Loucy (cell line): Measurements from ENCODE around the gene CNOT2.

Experiments
- H2AFZ ChIP-seq: fragments of 200-600 bp; sonication (generic); 2 replicates; pipeline ENCODE4 v1.6.0; 2016; ENCODE audit warnings: antibody characterized with exemption, mild to moderate bottlenecking, low read length, moderate library complexity
- H3F3A ChIP-seq: fragments of 200-600 bp; 2 replicates; pipeline ENCODE4 v1.6.0; 2016; ENCODE audit warnings: antibody characterized with exemption, low read depth, mild to moderate bottlenecking
- H3K27me3 ChIP-seq: fragments of 200-600 bp; sonication (generic); 2 replicates; pipeline ENCODE4 v1.6.1; 2014; ENCODE audit warnings: low read length, mild to moderate bottlenecking; ENCODE audit not compliant: insufficient read depth, poor library complexity, severe bottlenecking
- H3K36me3 ChIP-seq: fragments of 200-600 bp; sonication (generic); 2 replicates; pipeline ENCODE4 v1.6.1; 2016; ENCODE audit warnings: low read length; ENCODE audit not compliant: insufficient read depth
- H3K4me1 ChIP-seq: fragments of 200-600 bp; sonication (generic); 2 replicates; pipeline ENCODE4 v1.5.1; 2014; ENCODE audit warnings: low read length, mild to moderate bottlenecking; ENCODE audit not compliant: insufficient read depth, poor library complexity, severe bottlenecking
- H3K4me2 ChIP-seq: fragments of 200-600 bp; sonication (generic); 2 replicates; pipeline ENCODE4 v1.6.0; 2014; ENCODE audit warnings: antibody characterized with exemption, low read length, low read depth, mild to moderate bottlenecking; ENCODE audit not compliant: poor library complexity, severe bottlenecking
- H3K4me3 ChIP-seq: fragments of 200-600 bp; sonication (generic); 2 replicates; pipeline ENCODE4 v1.5.1; 2014; ENCODE audit warnings: low read length, mild to moderate bottlenecking, mixed read lengths; ENCODE audit not compliant: poor library complexity, severe bottlenecking
- H3K79me2 ChIP-seq: fragments of 200-600 bp; sonication (generic); 2 replicates; pipeline ENCODE4 v1.6.1; 2014; ENCODE audit warnings: low read length; ENCODE audit not compliant: insufficient read depth
- H3K9ac ChIP-seq: fragments of 200-600 bp; sonication (generic); 2 replicates; pipeline ENCODE4 v1.6.0; 2014; ENCODE audit warnings: mild to moderate bottlenecking, low read depth, low read length, moderate library complexity; ENCODE audit not compliant: poor library complexity, severe bottlenecking
- H3K9me2 ChIP-seq: fragments of 200-600 bp; sonication (generic); replicated peaks from 2 replicates; pipeline ENCODE4 v1.6.1; 2016; ENCODE audit warnings: low read depth, low read length, mixed read lengths
- H3K9me3 ChIP-seq: fragments of 200-600 bp; sonication (generic); 2 replicates; pipeline ENCODE4 v1.6.1; 2014; ENCODE audit warnings: mild to moderate bottlenecking, antibody characterized with exemption, low read length, low read depth; ENCODE audit not compliant: insufficient read depth
- H4K20me1 ChIP-seq: fragments of 200-600 bp; sonication (generic); 2 replicates; pipeline ENCODE4 v1.6.0; 2014; ENCODE audit warnings: antibody characterized with exemption, low read length, mild to moderate bottlenecking; ENCODE audit not compliant: insufficient read depth, poor library complexity, severe bottlenecking
- CTCF ChIP-seq: fragments of 200-600 bp; sonication (generic); conservative IDR thresholded peaks from 2 replicates; pipeline ENCODE4 v1.5.1; 2014; ENCODE audit warnings: mild to moderate bottlenecking, antibody characterized with exemption, low read length
- EZH2phosphoT487 ChIP-seq: fragments of 200-600 bp; IDR thresholded peaks from 2 replicates; pipeline ENCODE4 v1.6.1; 2018; ENCODE audit warnings: antibody characterized with exemption, mild to moderate bottlenecking, moderate library complexity, borderline replicate concordance

The CNOT2 gene

DNA sequence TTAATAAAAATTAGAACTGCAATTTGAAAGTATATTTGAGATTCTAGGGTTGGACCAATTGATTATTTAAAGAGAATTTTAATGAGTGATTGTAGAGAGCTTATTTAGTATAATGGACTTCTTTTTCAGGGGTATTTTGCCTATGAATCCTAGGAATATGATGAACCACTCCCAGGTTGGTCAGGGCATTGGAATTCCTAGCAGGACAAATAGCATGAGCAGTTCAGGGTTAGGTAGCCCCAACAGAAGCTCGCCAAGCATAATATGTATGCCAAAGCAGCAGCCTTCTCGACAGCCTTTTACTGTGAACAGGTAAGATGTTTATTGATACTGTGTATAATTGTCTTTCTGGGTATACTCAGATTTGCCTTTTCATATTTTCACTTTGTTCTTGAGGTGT, 86.9 kb downstream of the CNOT2 start:
- no peak overlapping the region for H3K4me2 ChIP-seq
- H3K9me3 ChIP-seq = no peaks in the 10 kb centered on the region
- H3K9ac ChIP-seq = no peak overlapping the region
- peaks cover 13% of the 10 kb centered on the region for H4K20me1 ChIP-seq
- TF ChIP-seq EZH2phosphoT487 (no peak), CTCF (no peak)
- no peak overlapping the region for H2AFZ ChIP-seq
- no peaks in the 10 kb centered on the region for H3F3A ChIP-seq
- peaks cover 7% of the 10 kb centered on the region for H3K4me1 ChIP-seq
- H3K9me2 ChIP-seq = no peaks in the 10 kb centered on the region
- H3K4me3 ChIP-seq = no peak overlapping the region
- no peaks in the 10 kb centered on the region for H3K27me3 ChIP-seq
- H3K79me2 ChIP-seq = peaks cover 7% of the 10 kb centered on the region
- peaks cover 23% of the 10 kb centered on the region for H3K36me3 ChIP-seq

- peaks cover 3% of the 10 kb centered on the region for H3K79me2 ChIP-seq
- H3K4me3 ChIP-seq = no peak overlapping the region
- TF ChIP-seq EZH2phosphoT487 = no peak
- H4K20me1 ChIP-seq = peaks cover 13% of the 10 kb centered on the region
- H3K9me3 ChIP-seq = no peaks in the 10 kb centered on the region
- H3K27me3 ChIP-seq = no peaks in the 10 kb centered on the region
- peaks cover 39% of the 10 kb centered on the region for H3K36me3 ChIP-seq
- no peak overlapping the region for H3K4me2 ChIP-seq
- H3K9me2 ChIP-seq = no peaks in the 10 kb centered on the region
- no peak overlapping the region for H2AFZ ChIP-seq
- no peaks in the 10 kb centered on the region for H3F3A ChIP-seq
- peaks cover 7% of the 10 kb centered on the region for H3K4me1 ChIP-seq
- H3K9ac ChIP-seq = no peak overlapping the region
These were observed 89.0 kb downstream of the CNOT2 start for GRCh38 chr12:70332236-70332635.

DNA sequence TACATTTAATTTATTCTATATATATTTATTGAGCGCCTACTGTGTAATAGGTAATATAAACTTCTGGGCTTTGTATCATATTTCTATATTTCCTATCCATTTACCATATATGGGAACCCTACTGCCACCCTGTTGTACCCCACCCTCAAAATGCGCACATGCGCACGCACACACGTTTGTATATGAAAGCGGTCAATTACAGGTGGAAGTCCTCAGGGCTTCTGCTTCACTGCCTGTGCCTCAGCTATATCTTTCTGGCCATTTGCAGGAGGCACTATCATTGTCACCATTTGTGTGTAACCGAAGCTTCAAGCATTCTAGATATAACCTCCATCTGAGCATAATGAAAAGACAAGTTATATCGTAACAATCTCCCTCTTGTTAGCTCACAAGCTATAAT, 91.5 kb downstream of the CNOT2 start:
- no peaks in the 10 kb centered on the region for H3F3A ChIP-seq
- peaks cover 3% of the 10 kb centered on the region; the same call in 1 of the 2 replicates for H3K79me2 ChIP-seq
- H3K27me3 ChIP-seq = no peaks in the 10 kb centered on the region
- H2AFZ ChIP-seq = no peak overlapping the region
- H4K20me1 ChIP-seq = peaks cover 7% of the 10 kb centered on the region
- H3K9me3 ChIP-seq = no peaks in the 10 kb centered on the region
- H3K4me1 ChIP-seq = peaks cover 7% of the 10 kb centered on the region
- H3K4me3 ChIP-seq = no peak overlapping the region
- no peaks in the 10 kb centered on the region for H3K9me2 ChIP-seq
- H3K36me3 ChIP-seq = peaks cover 59% of the 10 kb centered on the region
- H3K4me2 ChIP-seq = no peak overlapping the region
- H3K9ac ChIP-seq = no peak overlapping the region
- no peak for TF ChIP-seq EZH2phosphoT487
- TF ChIP-seq CTCF = no peak

- H3K36me3 ChIP-seq = peaks cover 81% of the 10 kb centered on the region
- 0 out of 2 replicates have a peak, but pooled peaks cover 1% of the 10 kb centered on the region for H3K79me2 ChIP-seq
These were observed 95.3 kb downstream of the CNOT2 start for GRCh38 chr12:70338531-70338930.

More at GRCh38 chr12:70338531-70338930, 95.3 kb downstream of the CNOT2 start:
- Histone ChIP-seq H2AFZ (no peak overlapping the region), H3K4me1 (peaks cover under 1% of the 10 kb centered on the region), H3K9ac (no peak overlapping the region), H3K4me2 (no peak overlapping the region), H3K9me2 (no peaks in the 10 kb centered on the region), H3K27me3 (no peaks in the 10 kb centered on the region), H4K20me1 (peaks cover 4% of the 10 kb centered on the region), H3K4me3 (no peak overlapping the region), H3K9me3 (no peaks in the 10 kb centered on the region), H3F3A (no peaks in the 10 kb centered on the region)
- TF ChIP-seq EZH2phosphoT487 (no peak), CTCF (no peak)
